Fibroblast of lung (primary cell): ENCODE data around the gene CORO2B. TPM values are rescaled to one million over a fixed set of nuclear protein-coding genes. Genes with fewer than 3 reads are reported as not detected.

Experiments
- DNase-seq, 2 donors: peaks; one replicate each; pipeline versions ENCODE4 v3.0.0 to v3.0.0-alpha.2; 2010; ENCODE audit warnings: low read depth in 2 of 2
- H2AFZ ChIP-seq: 2 replicates; pipeline ENCODE4 v1.5.1; 2012; ENCODE audit warnings: low read length, control low read depth, inconsistent platforms
- H3K27ac ChIP-seq: 2 replicates; pipeline ENCODE4 v1.5.1; 2011; ENCODE audit warnings: low read length, control low read depth; ENCODE audit not compliant: insufficient read depth
- H3K27me3 ChIP-seq: 2 replicates; pipeline ENCODE4 v1.5.1; 2011; ENCODE audit warnings: mild to moderate bottlenecking, low read length; ENCODE audit not compliant: control insufficient read depth, insufficient read depth
- H3K36me3 ChIP-seq: 2 replicates; pipeline ENCODE4 v1.5.1; 2011; ENCODE audit warnings: low read length; ENCODE audit not compliant: control insufficient read depth, insufficient read depth
- H3K4me1 ChIP-seq: 2 replicates; pipeline ENCODE4 v1.5.1; 2011; ENCODE audit warnings: low read length; ENCODE audit not compliant: control insufficient read depth, insufficient read depth; ENCODE audit errors: extremely low read depth
- H3K4me2 ChIP-seq: 2 replicates; pipeline ENCODE4 v1.5.1; 2011; ENCODE audit warnings: low read length, control low read depth; ENCODE audit not compliant: insufficient read depth; ENCODE audit errors: extremely low read depth
- H3K4me3 ChIP-seq, 4 experiments: fragments of 200-600 bp in 1 of 4; sonication (generic) in 1 of 4; replicated peaks in 1 of 4; 2 replicates each; pipeline ENCODE4 v1.5.1; 2011 to 2016; ENCODE audit warnings: low read length in 4 of 4, low read depth in 3 of 4, mild to moderate bottlenecking in 3 of 4, control low read depth in 2 of 4, inconsistent platforms in 1 of 4, mixed read lengths in 1 of 4; ENCODE audit not compliant: insufficient read depth in 1 of 4; ENCODE audit errors: control extremely low read depth in 1 of 4
- H3K79me2 ChIP-seq: 2 replicates; pipeline ENCODE4 v1.5.1; 2012; ENCODE audit warnings: mild to moderate bottlenecking, low read length, inconsistent platforms; ENCODE audit not compliant: control insufficient read depth, insufficient read depth
- H3K9ac ChIP-seq: 2 replicates; pipeline ENCODE4 v1.5.1; 2011; ENCODE audit warnings: mild to moderate bottlenecking, low read length, control low read depth; ENCODE audit not compliant: insufficient read depth
- H3K9me3 ChIP-seq: 2 replicates; pipeline ENCODE4 v1.5.1; 2012; ENCODE audit warnings: low read depth, low read length; ENCODE audit not compliant: control insufficient read depth, insufficient read depth
- H4K20me1 ChIP-seq: 2 replicates; pipeline ENCODE4 v1.5.1; 2011; ENCODE audit warnings: low read length; ENCODE audit not compliant: control insufficient read depth, insufficient read depth; ENCODE audit errors: extremely low read depth
- CTCF ChIP-seq, 2 donors: IDR thresholded peaks in 1 of 2; conservative IDR thresholded peaks in 1 of 2; 1 replicate in 1 of 2; 2 replicates in 1 of 2; pipeline ENCODE4 v1.5.1; 2011 to 2012; ENCODE audit warnings: low read length in 2 of 2, control low read depth in 1 of 2, inconsistent platforms in 1 of 2, low read depth in 1 of 2, mild to moderate bottlenecking in 1 of 2
- EZH2 ChIP-seq: IDR thresholded peaks from 2 replicates; pipeline ENCODE4 v1.5.1; 2012; ENCODE audit warnings: low read length, control low read depth, mild to moderate bottlenecking; ENCODE audit errors: missing control alignments
- polyA plus RNA-seq, 2 donors: library from polyadenylated mRNA; depleted of rRNA in 1 of 2; stranded (reverse) in 1 of 2; unstranded in 1 of 2; fragments of >200 nt; gene quantifications; 2 replicates each; pipeline ENCODE4 v1.2.1, GENCODE V29; 2011 to 2012; ENCODE audit warnings: missing spikeins in 1 of 2
- total RNA-seq: library from RNA; depleted of rRNA; stranded (reverse); fragments of >200 nt; gene quantifications from 2 replicates; pipeline ENCODE4 v1.2.1, GENCODE V29; 2014

CORO2B gene
- total and polyA plus RNA-seq, 2 donors (not counting 1 experiment from before 2014, with no cell fraction given) = 17.5 to 25.3 TPM

- H3K4me1 ChIP-seq = peaks cover 3% of the 10 kb centered on the region
- H3K4me2 ChIP-seq = no peak overlapping the region
- peaks cover 2% of the 10 kb centered on the region for H3K36me3 ChIP-seq
- H3K4me3 ChIP-seq = no peak overlapping the region
- no peaks in the 10 kb centered on the region for H4K20me1 ChIP-seq
- no peak overlapping the region for H3K9ac ChIP-seq
- H3K27ac ChIP-seq = no peak overlapping the region
- no peak overlapping the region for H2AFZ ChIP-seq
- no peaks in the 10 kb centered on the region for H3K27me3 ChIP-seq
- no peak for DNase-seq
- H3K79me2 ChIP-seq = no peaks in the 10 kb centered on the region
- no peaks in the 10 kb centered on the region for H3K9me3 ChIP-seq
- TF ChIP-seq EZH2 = no peak
Measured at GRCh38 chr15:68653801-68654200, 75.0 kb downstream of the CORO2B start.

GRCh38 chr15:68654786-68655560 is 76.2 kb downstream of the CORO2B start:
- Histone ChIP-seq H3K79me2 (no peaks in the 10 kb centered on the region), H3K4me3 (no peak overlapping the region)

GRCh38 chr15:68655686-68656437 is 77.1 kb downstream of the CORO2B start:
- H2AFZ ChIP-seq = no peak overlapping the region
- H4K20me1 ChIP-seq = no peaks in the 10 kb centered on the region

More at GRCh38 chr15:68654786-68655560, 76.2 kb downstream of the CORO2B start:
- H2AFZ ChIP-seq = no peak overlapping the region
- no peaks in the 10 kb centered on the region for H4K20me1 ChIP-seq
- peaks cover 2% of the 10 kb centered on the region for H3K36me3 ChIP-seq
- H3K27me3 ChIP-seq = no peaks in the 10 kb centered on the region
- no peaks in the 10 kb centered on the region for H3K9me3 ChIP-seq
- H3K4me2 ChIP-seq = no peak overlapping the region
- TF ChIP-seq CTCF (conservative IDR thresholded peaks at IDR 0.05 in 1 of 2, IDR thresholded peaks at IDR 0.05 in 1 of 2; ENCODE audit: low read depth in 1 of 2, low read length in 2 of 2) (no peak), EZH2 (no peak)
- no peak overlapping the region for H3K9ac ChIP-seq
- DNase-seq = no peak
- H3K27ac ChIP-seq = no peak overlapping the region
- H3K4me1 ChIP-seq = peaks cover 3% of the 10 kb centered on the region

More at GRCh38 chr15:68655686-68656437, 77.1 kb downstream of the CORO2B start:
- DNase-seq = no peak
- Histone ChIP-seq H3K4me3 (no peak overlapping the region), H3K27me3 (no peaks in the 10 kb centered on the region), H3K9ac (no peak overlapping the region), H3K27ac (no peak overlapping the region), H3K4me2 (no peak overlapping the region), H3K4me1 (peaks cover 3% of the 10 kb centered on the region), H3K79me2 (no peaks in the 10 kb centered on the region), H3K36me3 (peaks cover 2% of the 10 kb centered on the region), H3K9me3 (no peaks in the 10 kb centered on the region)
- TF ChIP-seq CTCF (conservative IDR thresholded peaks at IDR 0.05 in 1 of 2, IDR thresholded peaks at IDR 0.05 in 1 of 2; ENCODE audit: low read depth in 1 of 2, low read length in 2 of 2) = no peak
- TF ChIP-seq EZH2 = no peak
